Stimulated activated CD8-positive, alpha-beta memory T cell treated with anti-CD3 and anti-CD28 coated beads, Interleukin-4, amount 100 ng/mL, for 48 hours (primary cell): ENCODE results near the gene MTMR11.
A peak's percentile ranks its signal among the peaks of the same experiment; 100 is the strongest.

Source experiments
- DNase-seq: peaks from one replicate; pipeline ENCODE4 v3.0.0-alpha.2; 2020

MTMR11 gene

GRCh38 chr1:149933208-149933607 lies 3.5 kb downstream of the MTMR11 start:
- no peak for DNase-seq

GRCh38 chr1:149932474-149932873 lies 4.2 kb downstream of the MTMR11 start:
- no peak for DNase-seq

GRCh38 chr1:149931212-149931790 lies 5.4 kb downstream of the MTMR11 start:
- DNase-seq = no peak

GRCh38 chr1:149929856-149930255 lies 6.8 kb downstream of the MTMR11 start:
- DNase-seq = no peak

- DNase-seq = no peak
These were observed 8.3 kb downstream of the MTMR11 start for GRCh38 chr1:149928401-149928724.

GRCh38 chr1:149927563-149928400 lies 8.9 kb downstream of the MTMR11 start, which contains the start of gene SF3B4:
TSS of gene SF3B4 (minus strand) at chr1:149927803. CDS start at chr1:149927759, 44 bp downstream.
- DNase-seq = peak; percentile 96

GRCh38 chr1:149927056-149927562 lies 9.6 kb downstream of the MTMR11 start:
- DNase-seq = no peak

- no peak for DNase-seq
These were observed 10.4 kb downstream of the MTMR11 start for GRCh38 chr1:149926296-149926695.

- DNase-seq = no peak
These were observed 10.9 kb downstream of the MTMR11 start for GRCh38 chr1:149925751-149926150.

- no peak for DNase-seq
These were observed 11.3 kb downstream of the MTMR11 start for GRCh38 chr1:149925345-149925744.

- no peak for DNase-seq
These were observed 13.1 kb downstream of the MTMR11 start for GRCh38 chr1:149923626-149924025.

GRCh38 chr1:149917571-149918144 lies 19.0 kb downstream of the MTMR11 start, which contains the start of gene SV2A:
TSS of gene SV2A (minus strand) at chr1:149917844. CDS start at chr1:149913840, 4,004 bp downstream.
- DNase-seq = peak; percentile 59

- no peak for DNase-seq
These were observed 19.8 kb downstream of the MTMR11 start for GRCh38 chr1:149916898-149917252.

GRCh38 chr1:149916193-149916897 lies 20.3 kb downstream of the MTMR11 start:
- DNase-seq = no peak

GRCh38 chr1:149915429-149916192 lies 21.1 kb downstream of the MTMR11 start:
- DNase-seq = no peak

- no peak for DNase-seq
These were observed 22.1 kb downstream of the MTMR11 start for GRCh38 chr1:149914545-149914944.

GRCh38 chr1:149906570-149907075 lies 30.1 kb downstream of the MTMR11 start:
- DNase-seq = no peak

GRCh38 chr1:149903836-149904491 lies 32.7 kb downstream of the MTMR11 start:
- no peak for DNase-seq

- DNase-seq = peak; percentile 87
These were observed 37.0 kb downstream of the MTMR11 start, which contains the start of gene BOLA1 for GRCh38 chr1:149899460-149900284. TSS of gene BOLA1 (plus strand) at chr1:149899568. CDS start at chr1:149900060, 492 bp downstream.

- DNase-seq = no peak
These were observed 40.1 kb downstream of the MTMR11 start for GRCh38 chr1:149896575-149896974.

- DNase-seq = no peak
These were observed 47.7 kb downstream of the MTMR11 start for GRCh38 chr1:149888999-149889289.
